Stimulated activated CD8-positive, alpha-beta memory T cell treated with anti-CD3 and anti-CD28 coated beads, Interleukin-2, amount 100 ng/mL, for 48 hours (primary cell): Measurements from ENCODE around the gene GRID1.
"Not testable (repeated sequence)": the region's sequence is repeated elsewhere in the genome, so short reads cannot be mapped to it uniquely, and the experiment has no call there.

Source experiments
- DNase-seq, 2 donors: peaks; one replicate each; pipeline ENCODE4 v3.0.0-alpha.2; 2020; ENCODE audit warnings: low read depth in 2 of 2

GRID1 gene

GRCh38 chr10:86191686-86192085 is 174.9 kb downstream of the GRID1 start:
- DNase-seq = no peak

DNA sequence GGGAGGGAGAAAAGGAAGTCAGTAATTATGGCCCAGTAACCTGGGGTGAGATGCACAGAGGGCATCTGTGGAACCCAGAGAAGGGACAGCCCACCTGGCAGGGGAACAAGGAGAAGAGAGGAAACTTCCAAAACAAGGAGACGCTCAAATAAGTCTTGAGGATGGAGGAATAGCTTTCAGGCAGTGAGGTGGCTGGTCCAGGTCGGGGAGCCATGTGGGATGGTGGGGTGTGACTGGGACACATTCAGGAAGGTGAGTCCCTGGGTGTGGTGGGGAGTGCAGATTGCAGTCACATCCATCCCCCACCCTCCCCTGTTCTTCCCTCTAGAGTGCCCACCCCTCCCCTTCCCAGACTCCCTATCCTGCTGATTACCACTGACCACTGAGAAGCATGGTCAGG is 175.4 kb downstream of the GRID1 start:
- DNase-seq = no peak

GRCh38 chr10:86190291-86190690 is 176.3 kb downstream of the GRID1 start:
- no peak for DNase-seq

GRCh38 chr10:86189891-86190290 is 176.7 kb downstream of the GRID1 start:
- DNase-seq = no peak

DNA sequence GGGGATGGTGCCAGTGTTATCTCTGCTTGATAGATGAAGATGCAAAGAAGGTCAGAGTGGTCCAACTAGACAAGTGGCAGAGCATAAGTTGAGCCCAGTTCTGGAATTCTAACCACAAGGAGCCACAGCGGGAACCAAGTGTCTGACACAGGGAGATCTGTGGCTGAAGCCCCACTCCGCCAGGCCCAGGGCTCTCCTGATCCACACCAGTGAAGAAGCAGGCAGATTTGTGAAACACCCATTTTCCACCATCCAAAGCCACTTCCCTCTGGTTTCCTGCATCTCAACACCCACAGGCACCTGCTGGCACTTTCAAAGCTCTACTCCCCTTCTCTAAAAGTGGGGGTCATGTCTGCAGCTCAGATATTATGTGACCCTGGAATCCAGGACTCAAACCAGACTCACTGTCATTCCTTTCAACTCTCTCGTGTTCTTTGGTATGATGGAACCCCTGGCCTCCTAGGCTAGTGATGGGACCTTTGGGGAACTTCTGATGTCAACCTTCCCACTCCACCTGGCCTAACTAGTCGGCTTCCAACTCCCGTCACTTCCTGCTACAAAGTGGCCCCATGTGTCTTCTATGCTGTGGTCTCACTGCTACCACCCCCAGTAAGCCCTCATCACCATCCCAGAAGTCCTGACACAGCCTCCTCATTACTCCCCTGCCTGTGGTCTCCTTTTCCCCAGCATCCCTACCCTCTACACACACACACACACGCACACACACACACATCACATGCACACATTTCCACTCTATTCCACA is 177.6 kb downstream of the GRID1 start:
- DNase-seq = no peak

GRCh38 chr10:86188326-86188725 is 178.3 kb downstream of the GRID1 start:
- DNase-seq = no peak

DNA sequence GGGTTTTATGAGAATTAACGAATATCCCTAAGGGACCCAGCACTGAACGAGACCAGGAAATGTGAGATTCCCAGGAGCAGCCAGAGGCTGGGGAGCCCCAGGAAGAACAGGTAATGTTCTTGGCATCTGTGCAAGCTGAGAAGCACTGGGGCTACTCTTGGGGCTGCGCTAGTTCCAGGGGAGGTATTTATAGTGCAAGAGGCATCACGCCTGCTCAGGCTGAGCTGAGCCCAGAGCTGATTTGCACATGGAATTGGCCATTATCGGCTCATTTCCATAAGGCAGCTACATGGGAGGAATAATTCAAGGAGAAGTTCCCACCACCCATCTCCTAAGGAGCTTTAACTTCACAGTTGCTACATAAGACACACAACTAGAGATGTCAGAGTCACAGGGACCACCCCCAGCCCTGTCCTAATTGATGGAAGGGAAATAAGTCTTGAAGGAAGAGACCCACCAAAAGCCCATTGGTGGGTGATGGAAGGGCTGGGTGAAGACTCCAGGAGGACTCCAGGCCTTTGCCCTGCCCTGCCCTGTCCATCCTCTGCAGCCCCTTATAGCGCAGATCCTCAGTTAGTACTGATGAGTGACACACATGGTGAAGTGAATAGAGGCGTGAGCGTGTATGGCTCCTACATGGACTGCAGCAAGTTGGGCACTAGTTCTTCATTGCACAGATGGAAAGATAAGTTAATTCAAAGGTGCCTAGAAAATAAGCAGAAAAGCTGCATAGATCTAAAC is 178.9 kb downstream of the GRID1 start:
- DNase-seq = no peak

DNA sequence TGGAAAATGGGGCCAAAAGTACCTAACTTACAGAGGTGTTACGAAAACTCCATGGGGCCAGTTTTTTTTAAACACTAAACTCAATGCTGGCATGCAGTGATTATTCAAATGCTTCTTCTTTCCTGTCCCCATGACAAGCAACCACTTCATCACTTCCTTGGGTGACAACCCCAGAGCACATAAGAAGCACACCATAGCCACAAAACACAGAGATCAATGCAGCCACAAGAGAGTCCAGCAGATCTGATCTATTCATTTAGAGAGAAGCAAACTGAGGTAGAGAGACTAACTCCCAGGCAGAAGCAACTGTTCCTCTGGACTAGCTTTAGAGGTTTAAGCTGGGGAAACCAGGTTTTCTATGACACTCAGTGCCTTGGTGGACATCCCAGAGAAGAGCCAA is 180.0 kb downstream of the GRID1 start:
- no peak for DNase-seq

- DNase-seq = no peak
These were observed 184.0 kb downstream of the GRID1 start for GRCh38 chr10:86182595-86182994.

DNA sequence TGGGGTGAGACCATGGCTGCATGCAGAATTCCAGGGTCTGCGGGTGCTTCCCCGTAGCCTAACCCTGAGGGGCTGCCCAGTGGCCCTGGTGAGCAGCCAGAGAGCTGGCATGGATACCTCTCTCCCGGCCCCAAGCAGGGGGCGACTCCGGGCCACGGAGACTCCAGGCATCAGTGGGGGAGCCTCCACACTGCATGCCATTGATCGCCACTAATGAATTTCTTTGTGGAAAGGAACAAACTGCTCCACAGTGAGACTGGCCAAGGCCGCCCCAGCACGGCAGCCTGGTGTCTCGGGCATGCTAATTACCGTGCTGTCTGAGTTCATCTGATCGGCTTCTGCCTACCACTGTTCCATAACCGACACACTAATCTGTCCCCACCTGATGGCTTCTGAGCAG is 184.4 kb downstream of the GRID1 start:
- no peak for DNase-seq

DNA sequence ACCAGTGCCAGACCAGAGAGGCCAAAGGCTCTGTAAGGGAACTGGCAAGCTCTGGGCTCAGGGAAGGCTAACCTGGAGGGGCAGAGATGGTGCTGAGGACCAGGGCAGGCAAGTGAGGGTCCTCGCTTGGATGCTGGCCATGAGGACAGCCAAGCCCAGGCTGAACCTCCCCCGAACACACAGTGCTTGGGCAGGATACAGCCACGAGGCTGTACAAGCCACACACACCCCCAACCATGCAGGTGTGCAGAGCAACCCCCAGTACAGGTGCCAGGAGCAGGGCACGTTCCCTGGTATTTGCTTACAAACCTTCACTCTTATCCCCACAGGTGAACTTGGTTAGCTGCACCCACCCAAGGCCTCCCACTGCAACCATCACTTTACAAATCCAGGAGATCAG is 185.7 kb downstream of the GRID1 start:
- no peak for DNase-seq

- no peak for DNase-seq
These were observed 186.6 kb downstream of the GRID1 start for GRCh38 chr10:86179961-86180360.

DNA sequence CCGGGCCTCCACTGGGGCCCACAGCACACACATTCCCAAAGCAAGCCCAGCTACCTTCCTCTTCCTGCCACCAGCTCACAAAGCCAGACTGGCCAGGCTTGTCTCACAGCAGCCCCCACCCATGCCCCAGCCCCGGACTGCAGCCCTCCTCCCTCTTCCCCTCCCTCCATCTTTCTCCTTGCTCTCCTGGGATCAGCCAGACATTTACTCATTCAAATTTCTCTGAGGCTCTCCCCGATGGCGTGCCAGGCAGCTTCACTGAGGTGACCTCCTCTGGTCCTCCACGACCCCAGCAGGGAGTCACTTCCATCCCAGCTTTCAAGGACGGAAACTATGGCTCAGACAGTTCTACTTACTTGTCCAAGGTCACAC is 187.5 kb downstream of the GRID1 start:
- DNase-seq = no peak

- peak in 1 of 2 donors; percentile 3 for DNase-seq
These were observed 188.0 kb downstream of the GRID1 start for GRCh38 chr10:86178401-86179152.

- DNase-seq = no peak
These were observed 188.9 kb downstream of the GRID1 start for GRCh38 chr10:86177537-86178155.

GRCh38 chr10:86176850-86177536 is 189.6 kb downstream of the GRID1 start:
- DNase-seq = no peak

GRCh38 chr10:86175476-86175875 is 191.1 kb downstream of the GRID1 start:
- not testable (repeated sequence) for DNase-seq

DNA sequence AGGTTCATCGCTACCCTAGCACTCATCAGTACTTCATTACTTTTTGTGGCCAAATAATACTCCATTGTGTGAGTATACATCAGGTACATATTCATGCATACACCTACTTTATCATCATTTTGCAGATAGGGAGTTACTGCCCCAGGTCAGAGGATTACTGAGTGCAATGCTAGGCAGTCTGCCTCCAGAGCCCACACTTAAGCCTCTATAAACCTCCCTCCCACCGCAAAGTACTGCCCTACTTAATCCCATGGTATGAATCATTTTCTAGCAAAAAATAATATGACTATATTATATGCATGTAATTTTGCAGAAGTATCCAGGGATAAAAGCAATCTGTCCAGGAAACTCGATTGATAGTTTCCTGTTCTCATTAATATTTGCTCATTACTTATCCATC is 194.3 kb downstream of the GRID1 start:
- no peak for DNase-seq

- no peak for DNase-seq
These were observed 196.1 kb downstream of the GRID1 start for GRCh38 chr10:86170255-86171108.

DNA sequence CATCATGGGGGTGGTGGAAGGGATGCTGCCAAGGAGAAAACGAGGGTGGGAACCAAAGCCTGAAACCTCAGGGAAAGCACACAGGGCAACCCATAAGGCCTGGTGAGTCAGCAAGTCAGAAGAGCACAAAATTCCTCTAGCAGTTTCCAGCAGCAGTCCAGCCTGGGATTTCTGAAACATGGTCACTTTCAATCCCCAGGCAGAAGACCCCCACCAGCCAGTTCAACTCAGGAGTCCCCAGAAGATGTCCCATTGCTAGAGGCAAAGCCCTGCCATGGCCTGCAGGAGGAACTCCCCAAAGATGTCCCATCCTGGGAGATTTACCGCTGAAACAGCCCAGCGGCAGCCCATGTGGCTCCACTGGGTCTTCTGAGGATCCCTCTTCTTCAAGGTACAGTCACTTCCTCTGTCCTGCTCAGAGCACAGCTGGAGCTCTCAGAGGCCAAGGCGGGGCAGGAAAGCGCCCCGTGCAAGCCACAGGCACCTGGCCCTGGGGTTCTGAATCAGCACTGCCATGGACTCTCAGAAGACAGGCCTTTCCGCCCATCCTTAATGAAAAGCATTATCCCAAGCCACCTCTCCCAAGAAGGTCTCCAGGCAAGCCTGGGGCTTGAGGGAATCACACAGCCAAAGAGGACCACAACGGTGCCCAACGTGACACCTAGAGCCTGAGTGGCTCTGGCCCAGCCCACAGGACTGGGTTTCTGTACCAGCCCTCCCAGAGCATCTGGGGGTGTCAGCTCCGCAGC is 196.9 kb downstream of the GRID1 start:
- DNase-seq = no peak
